HG02852 (cell line): Measurements from ENCODE around the gene KLHL9.

Experiments used
- ATAC-seq: cut with Tn5 transposase; IDR thresholded peaks from one replicate; pipeline ENCODE4 v1.9.1; 2021; ENCODE audit warnings: mild to moderate bottlenecking, moderate library complexity; ENCODE audit not compliant: unreplicated experiment

KLHL9 gene

GRCh38 chr9:21317956-21318923, 17.0 kb downstream of the KLHL9 start:
- ATAC-seq, result peak; percentile 81

GRCh38 chr9:21316860-21317259, 18.3 kb downstream of the KLHL9 start:
- ATAC-seq, result no peak

- no peak for ATAC-seq
Measured at GRCh38 chr9:21316032-21316842, 19.0 kb downstream of the KLHL9 start.

GRCh38 chr9:21314152-21314551, 21.1 kb downstream of the KLHL9 start:
- ATAC-seq, result no peak

GRCh38 chr9:21311889-21312288, 23.3 kb downstream of the KLHL9 start:
- no peak for ATAC-seq

- ATAC-seq, result no peak
Measured at GRCh38 chr9:21305213-21305612, 30.0 kb downstream of the KLHL9 start, which contains the start of gene IFNA5. TSS of gene IFNA5 (minus strand) at chr9:21305313. CDS start at chr9:21305256, 57 bp downstream.

GRCh38 chr9:21295992-21296391, 39.2 kb downstream of the KLHL9 start:
- ATAC-seq, result no peak

- peak; percentile 85 for ATAC-seq
Measured at GRCh38 chr9:21294904-21295538, 40.2 kb downstream of the KLHL9 start.

GRCh38 chr9:21294364-21294774, 40.8 kb downstream of the KLHL9 start:
- no peak for ATAC-seq

- ATAC-seq, result no peak
Measured at GRCh38 chr9:21289848-21290247, 45.4 kb downstream of the KLHL9 start.

- no peak for ATAC-seq
Measured at GRCh38 chr9:21287280-21287679, 47.9 kb downstream of the KLHL9 start.

- ATAC-seq, result no peak
Measured at GRCh38 chr9:21286659-21287058, 48.5 kb downstream of the KLHL9 start.

- no peak for ATAC-seq
Measured at GRCh38 chr9:21286099-21286498, 49.1 kb downstream of the KLHL9 start.

- ATAC-seq, result no peak
Measured at GRCh38 chr9:21281275-21281674, 53.9 kb downstream of the KLHL9 start.
